Superior temporal gyrus (tissue), 1 donor: ENCODE data around the gene FAM181A.

Experiments used
- DNase-seq: peaks from one replicate; pipeline ENCODE4 v3.0.0-alpha.2; 2016; ENCODE audit errors: extremely low spot score

Gene FAM181A

DNA sequence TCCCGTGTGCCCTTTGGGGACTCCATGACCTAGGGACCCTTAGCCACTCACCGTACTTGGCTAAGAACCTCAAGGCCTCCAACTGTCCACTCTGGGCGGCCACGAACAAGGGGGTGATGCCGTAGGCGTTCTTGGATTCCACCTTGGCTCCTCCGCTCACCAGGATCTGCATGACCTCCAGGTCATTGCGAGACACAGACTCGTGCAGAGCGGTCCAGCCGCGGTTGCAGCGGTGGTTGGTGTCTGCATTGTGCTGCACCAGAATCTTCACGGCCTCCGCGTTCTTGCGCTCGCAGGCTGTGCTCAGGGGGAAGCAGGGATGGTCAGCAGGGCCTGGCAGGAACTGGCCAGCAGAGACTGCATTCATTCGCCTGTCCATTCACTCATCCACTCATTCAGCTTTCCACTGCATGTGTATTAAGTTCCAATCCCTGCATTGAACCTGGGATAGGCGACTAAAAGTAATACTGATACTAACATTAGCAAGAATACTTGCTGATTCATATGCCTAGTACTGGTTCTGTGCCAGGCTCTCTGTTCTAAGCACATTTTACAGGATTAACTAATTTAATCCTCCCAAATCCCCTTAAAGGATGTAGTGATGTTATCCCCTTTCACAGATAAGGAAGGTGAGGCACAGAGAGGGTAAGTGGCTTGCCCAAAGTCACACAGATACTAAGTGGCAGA lies 23.9 kb downstream of the FAM181A start:
- DNase-seq, result no peak

DNA sequence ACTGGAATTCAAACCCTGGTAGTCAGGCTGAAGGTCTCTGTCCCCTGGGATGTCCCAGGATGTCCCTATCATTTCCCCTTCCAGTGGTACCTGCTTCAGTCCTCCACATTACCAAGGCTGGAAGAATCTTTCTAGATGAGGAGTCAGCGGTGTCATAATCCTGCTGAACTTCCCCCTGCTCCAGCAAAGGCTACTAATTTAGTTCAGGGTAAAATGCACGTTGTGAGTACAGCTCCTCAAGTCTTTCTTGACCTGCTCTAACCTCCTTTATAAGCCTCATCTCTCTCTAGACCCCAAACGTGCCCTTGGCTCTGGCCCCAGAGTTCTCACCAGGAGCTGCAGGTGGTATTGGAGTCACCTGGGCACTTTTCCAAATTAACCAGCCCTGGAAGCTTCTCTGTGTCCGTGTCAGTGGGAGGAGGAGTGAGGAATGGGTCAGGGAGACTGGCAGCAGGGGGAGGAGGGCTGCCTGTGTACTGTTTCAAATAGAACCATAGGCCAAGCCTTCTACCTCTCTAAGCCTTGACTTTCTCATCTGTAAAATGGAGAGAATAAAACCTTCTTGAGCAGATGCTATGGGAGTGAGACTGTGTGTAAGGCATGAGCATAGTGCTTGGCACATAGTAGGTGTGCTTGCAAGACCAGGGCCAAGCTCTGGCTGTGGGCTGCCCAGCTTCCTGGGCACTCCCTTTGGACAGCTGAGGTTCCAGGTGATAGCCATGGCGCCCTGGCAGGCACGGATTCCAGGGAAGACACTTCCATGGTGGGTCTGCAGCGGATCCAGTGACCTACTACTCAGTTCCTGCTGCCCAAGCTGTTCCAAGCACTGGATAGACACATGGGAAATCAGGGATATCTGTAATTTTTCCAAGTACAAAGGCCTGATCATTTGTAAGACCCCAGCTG lies 24.7 kb downstream of the FAM181A start:
- DNase-seq, result no peak

GRCh38 chr14:93952829-93953228 lies 25.7 kb downstream of the FAM181A start:
- DNase-seq, result no peak

DNA sequence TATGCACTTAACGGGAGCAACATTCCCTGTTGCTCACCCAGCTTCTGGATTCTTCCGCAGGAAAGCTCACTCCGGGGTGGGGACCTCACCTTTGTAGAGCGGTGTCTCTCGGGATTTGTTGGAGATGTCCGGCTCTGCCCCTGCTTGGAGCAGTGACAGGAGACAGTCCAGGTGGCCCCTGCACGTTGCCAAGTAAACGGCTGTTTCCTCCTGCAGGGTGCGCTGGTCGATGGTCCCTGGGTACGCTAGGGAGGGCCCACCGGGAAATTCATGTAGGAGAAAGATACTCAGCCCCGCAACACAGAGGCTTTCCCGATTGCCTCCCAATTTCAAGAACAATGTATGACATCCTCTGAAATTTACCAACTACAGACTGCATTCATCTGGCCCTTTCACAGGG lies 26.1 kb downstream of the FAM181A start:
- no peak for DNase-seq

DNA sequence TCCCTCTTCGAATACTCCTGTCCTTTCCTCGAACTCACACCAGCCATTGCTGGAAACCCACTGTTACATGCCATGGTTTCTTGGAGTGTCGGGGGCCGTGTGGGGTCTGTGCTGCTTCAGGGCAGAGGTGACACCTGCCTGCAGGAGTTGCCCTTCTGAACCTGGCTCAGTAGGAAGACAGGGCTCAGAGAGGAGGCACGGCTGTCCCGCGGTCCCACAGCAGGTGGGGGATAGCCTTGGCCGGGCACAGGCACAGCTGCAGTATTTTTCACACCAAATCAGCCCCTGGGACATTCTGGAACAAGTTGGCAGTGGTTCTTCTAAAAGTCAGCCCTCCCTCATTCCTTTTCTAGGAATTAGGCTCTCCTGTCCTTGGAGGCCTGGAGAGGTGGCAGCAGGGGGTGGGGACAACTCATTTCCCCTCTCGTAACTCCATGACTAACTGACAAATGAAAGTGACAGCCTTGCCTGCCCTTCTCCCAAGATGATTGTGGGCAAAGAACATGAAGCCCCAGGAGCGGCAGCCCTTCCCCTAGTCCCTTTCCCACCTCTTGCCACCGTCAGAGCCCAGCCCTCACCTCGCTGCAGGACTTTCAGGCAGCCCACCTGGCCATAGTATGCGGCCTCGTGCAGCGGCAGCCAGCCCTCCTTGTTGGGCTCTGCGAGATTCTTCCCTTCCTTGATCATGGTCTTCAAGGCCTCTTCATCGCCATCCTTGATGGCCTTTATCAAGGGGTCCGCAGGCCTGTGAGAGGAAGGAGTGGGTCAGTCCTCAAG lies 26.8 kb downstream of the FAM181A start:
- DNase-seq, result no peak

DNA sequence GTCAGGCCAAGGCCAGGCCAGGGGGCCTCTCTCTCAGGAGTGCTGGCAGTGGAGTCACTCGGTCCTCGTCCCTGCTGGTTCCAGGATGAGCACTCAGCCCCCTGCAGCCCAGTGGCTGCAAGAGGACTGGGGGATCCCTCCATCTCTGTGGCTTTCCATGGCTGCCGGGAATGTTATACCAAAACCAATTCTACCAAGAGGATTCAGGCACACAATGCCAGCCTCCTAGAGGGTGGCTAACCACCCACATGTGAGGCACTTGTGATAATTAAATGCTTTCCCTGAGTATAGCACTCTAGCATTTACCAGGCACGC lies 27.3 kb downstream of the FAM181A start:
- no peak for DNase-seq

- DNase-seq, result no peak
Observed at GRCh38 chr14:93954900-93955849, 28.0 kb downstream of the FAM181A start.

DNA sequence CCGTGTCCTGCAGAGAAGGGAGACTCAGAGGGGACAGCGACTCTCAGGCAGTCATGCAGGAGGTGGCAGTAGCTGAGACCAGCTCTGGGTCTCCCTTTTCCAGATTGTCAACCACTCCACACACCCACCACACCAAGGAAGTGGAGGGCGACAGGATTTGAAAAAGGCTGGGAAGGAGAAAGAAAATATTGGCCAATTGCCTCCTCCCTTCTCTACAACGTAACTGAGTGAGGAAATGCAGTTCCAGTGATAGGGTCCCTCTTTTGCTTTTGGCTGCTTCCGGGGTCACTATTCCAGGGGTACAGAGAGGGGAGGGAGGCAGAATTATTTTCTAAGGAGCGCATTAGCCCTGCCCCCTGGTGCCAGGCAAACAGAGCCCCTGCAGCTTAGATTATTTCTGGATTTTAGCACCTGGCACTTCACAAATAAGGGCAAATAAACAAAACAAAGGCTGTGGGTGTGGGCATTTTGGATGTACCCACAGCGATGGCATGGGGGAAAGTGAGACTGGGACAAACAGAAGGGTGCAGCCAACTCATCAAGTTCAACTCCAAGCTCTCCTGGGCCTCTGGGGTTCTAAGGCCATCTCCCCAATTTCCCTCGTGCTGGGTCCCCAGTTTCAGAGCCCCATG lies 28.8 kb downstream of the FAM181A start:
- DNase-seq, result no peak

DNA sequence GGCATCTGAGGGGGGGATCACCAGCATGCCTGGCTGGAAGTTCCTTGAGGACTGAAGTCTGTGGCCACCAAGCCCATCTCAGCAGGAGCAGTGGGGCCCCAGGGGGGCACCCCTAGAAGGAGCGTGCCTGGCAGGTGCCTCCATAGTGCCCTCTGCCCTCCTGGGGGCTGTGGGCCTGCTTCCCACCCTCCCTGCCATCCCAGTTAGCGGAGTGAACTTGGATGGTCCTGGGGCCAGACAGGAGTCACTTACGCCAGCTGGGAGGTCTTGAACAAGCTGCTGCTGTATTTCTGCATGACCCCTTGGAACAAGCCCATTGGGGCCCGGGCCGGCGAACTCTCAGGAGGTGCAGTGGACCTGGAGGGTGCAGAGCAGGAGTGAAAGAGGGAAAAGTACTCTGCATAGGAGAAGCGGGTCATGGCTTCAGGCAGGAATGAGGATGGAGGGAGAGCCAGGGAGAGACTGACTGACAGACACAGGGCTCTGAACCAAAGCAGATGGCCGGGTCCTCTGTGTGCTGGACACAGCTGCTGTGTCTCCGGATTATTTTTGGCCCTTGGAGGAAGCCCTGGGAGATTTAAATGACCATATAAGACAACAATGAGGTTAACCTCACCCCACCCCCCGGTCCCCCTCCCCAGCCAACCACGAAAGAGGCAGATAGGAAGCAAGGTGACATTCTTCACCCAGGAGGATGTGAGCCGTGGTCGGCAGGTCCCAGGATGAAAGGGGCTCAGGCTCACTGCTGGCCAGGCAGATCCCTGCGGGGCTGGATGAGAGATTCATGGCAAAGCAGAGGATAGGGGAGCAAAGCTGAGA lies 29.6 kb downstream of the FAM181A start:
- DNase-seq, result no peak

GRCh38 chr14:93957333-93957710 lies 30.2 kb downstream of the FAM181A start:
- no peak for DNase-seq

DNA sequence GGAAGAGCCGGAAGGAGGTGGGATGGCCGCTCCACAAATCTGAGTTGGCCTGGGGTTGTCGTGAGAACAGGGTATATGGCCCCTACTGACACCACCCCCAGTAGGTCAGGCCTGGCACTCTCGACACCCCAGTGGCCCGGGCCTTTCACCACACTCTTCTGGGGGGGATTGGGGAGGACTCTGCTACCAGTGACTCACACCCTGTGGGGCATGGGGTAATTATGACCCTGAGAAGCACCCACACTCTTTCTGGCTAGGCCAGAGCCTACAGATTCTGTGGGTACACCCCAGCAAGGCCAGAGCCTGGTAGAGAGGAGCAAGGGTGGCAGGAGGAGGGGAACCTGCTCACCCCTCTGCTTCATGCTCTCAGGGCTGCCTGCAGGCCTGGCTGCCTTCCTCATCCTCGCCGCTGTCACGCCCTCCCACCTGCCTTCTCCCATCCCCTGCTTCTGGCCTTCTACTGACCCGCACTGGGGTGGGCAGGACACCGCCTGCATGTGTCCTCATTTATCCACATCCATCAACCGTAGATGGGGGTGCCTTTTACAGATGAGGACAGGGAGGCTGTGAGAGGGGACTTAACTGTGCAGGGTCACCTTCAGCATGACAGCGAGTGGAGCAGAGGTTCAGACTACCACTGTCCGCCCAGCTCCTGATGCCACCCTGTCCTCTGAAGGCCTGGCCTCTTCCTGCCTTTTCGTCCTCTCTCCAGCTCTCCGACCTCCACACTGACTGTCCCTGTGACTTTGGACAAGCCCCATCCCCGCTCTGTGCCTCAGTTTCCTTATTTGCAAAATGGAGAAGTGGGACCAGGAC lies 30.8 kb downstream of the FAM181A start:
- DNase-seq, result no peak

DNA sequence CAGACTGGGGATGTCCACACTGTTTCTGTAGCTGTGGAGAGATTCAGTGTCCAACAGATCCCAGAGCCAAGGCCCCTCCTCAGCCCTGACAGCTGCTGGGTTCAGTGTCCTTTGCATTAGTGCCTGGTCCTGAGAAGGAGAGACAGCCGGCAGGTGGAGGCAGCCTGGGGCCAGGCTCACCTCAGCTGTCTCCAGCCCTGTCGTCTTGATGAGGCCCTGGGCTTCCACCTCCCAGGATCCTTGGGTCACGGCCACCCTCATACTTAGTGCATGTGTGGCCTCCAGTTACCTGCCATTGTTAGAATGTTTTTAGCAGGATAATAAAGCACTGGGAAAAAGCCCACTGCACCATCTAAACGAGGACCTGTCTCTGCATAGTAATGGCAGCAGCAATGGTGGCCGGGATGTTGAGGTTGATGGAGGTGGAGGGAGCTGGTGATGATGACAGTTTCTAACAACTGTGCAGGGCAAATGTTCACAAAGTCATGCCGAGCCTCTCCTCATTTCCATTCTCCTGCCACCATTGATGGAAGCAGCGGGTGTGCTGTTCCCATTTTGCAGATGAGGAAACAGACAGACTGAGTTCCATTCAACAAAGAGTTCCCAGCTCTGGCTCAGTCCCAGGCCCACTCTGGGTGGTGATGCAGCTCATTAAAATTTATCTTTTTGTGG lies 31.6 kb downstream of the FAM181A start:
- DNase-seq, result no peak

DNA sequence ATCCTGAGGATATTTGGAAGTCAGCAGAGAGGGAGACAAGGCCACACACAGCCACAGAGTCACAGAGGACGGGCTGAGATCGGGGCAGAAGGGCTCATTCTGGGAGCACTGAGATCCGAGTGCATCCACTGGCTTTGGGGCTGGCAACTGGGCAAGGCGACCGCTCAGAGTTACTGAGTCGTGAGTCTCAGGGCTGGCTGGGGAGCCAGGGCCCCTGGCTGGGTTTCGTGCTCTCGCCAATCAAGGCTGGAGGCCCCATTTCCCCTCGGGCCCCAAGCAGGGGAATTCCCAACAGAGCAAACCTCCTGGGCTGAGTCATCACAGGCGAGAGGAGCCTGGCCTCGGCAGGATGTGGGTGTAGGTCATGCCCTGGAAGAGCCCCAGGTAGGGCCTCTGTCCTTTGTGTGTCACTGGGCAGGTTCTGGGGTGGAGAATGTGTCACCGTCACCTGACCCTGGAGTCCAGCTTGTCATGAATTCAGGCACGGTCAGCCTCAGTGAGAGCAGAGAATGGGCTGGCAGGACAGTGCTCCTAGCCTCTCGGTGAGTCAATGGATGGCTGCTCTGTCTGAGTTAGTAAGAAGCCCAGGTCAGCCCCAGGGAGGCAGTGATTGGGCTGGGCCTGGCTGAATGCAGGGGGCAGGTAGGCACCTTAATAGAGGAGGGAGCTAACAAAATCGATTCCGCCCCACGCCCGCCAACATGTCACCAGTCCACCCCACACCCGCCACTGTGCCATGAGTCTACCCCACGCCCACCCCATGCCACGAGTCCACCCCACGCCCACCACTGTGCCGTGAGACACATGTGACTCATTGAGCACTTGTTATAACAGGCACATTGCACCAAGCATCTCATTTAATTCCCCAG lies 32.3 kb downstream of the FAM181A start:
- no peak for DNase-seq

DNA sequence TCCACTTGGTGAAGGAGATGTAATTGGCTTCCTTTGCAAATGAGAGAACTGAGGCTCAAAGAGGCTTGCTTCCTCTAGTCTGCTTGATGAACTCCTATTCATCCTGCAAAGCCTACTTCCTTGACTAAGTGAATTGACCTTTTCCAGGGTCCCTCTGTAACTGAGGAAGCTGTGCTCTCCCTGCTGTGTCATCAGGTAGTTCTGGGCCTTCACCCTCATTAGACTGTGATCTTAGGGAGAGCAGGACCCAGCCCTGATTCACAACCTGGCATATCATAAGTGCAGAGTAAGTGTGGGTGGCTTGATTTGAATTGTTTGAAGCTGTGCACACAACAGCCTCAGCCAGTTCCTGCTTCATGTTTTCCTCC lies 32.9 kb downstream of the FAM181A start:
- DNase-seq, result no peak

- DNase-seq, result no peak
Observed at GRCh38 chr14:93960774-93961438, 33.8 kb downstream of the FAM181A start.

GRCh38 chr14:93961620-93962019 lies 34.5 kb downstream of the FAM181A start:
- no peak for DNase-seq
